Fibroblast of the conjunctiva (primary cell): ENCODE data around the gene EGFR.
"Not testable (repeated sequence)": the region's sequence is repeated elsewhere in the genome, so short reads cannot be mapped to it uniquely, and the experiment has no call there.

Experiments used
- DNase-seq: peaks from one replicate; pipeline ENCODE4 v3.0.0-alpha.2; 2010; ENCODE audit warnings: low read depth

The EGFR gene

DNA sequence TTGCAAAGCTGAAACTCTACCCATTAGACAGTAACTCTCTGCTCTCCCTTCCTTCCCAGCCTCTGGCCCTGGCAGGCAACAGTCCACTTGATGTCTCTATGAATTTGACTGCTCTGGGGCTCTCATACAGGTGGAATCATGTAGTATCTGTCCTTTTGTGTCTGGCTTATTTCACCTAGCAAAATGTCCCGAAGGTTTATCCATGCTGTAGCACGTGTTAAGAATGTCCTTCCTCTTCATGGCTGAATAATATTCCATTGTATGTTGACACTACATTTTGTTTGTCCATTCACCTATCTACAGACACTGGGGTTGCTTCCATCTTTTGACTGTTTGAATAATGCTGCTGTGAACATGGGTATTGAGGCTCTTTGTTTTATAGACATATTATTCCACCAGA is 128.9 kb downstream of the EGFR start:
- no peak for DNase-seq

DNA sequence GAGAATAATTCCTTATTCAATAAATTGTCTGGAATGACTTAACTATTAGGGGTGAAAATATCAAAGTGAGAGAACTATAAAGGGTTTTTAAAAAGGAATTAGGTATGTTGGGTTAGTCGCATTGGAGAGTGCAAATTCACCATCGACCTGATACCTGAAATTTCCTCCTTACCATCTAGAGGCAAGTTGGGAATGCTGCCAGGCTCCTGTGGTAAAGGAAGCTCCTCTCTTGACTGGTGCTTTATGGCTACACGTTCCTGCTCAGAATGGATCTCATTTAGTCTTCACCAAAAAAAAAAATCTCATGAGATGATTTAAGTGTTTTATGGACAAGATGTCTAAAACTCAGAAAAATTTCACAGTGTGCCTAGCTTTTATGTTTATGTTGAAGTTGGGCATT is 129.8 kb downstream of the EGFR start:
- no peak for DNase-seq

DNA sequence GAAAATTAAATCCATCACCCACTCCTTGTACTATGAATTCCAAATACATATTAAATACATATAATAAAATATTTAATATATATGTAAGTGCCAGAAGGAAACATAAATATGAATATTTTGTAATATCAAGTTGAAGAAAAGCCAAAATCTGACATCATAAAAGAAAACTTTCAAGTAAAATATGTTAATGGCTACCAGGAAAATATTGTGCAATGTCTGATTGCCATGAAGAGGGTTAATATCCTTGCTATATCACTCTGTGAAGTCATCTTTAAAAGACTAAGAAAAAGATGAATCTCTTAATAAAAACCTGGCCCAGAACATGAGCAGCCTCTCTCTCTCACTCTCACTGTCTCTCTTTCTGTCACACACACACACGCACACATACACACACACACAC is 130.2 kb downstream of the EGFR start:
- DNase-seq = no peak

DNA sequence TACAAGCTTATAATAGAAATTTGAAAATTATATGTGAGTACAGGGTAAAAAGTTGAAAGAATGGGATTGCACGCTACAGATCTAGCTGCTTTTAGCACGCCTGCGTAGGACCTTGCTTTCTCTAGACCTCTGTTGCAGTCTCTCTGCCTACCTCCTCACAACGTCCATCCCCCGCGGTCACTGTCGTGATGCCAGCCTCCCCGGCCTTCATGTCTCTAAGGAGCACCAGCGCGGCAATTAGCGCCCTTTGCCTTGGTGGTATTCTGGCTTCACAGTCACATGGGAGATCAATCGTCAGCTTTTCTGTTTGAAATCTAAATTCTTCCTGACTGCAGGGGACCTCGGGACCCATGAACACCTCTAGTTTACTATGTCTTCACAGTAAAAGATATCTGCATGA is 131.3 kb downstream of the EGFR start:
- DNase-seq = no peak

DNA sequence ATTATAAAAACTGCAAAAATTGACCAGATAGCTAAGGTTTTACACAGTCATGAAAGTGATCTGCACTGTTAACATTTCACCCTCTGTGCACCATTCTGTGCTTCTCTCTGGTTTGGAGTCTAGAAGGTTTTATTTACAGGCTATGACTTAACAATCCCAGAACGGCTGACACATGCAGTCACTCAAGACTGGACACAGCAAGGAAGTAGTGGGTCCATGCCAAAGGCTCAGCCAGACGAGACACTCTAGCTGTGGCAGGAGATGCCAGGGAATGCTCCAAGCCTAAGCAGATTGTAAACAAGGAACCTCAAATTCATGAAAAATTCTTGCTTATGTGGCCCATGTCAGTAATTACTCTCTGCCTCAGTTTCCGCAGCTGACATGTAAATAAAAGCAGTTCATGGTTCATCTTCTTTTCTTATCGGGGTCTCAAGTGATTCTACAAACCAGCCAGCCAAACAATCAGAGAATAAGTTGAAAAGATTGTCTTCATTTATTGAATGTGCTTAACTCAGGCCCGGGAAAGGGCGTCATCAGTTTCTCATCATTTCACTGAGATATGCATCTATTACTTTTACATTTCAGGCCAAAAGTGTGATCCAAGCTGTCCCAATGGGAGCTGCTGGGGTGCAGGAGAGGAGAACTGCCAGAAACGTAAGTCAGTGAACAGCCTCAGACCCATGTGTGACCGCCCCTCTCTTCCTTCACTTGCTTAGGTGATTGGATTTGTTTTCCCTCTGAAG is 132.1 kb downstream of the EGFR start:
- no peak for DNase-seq

DNA sequence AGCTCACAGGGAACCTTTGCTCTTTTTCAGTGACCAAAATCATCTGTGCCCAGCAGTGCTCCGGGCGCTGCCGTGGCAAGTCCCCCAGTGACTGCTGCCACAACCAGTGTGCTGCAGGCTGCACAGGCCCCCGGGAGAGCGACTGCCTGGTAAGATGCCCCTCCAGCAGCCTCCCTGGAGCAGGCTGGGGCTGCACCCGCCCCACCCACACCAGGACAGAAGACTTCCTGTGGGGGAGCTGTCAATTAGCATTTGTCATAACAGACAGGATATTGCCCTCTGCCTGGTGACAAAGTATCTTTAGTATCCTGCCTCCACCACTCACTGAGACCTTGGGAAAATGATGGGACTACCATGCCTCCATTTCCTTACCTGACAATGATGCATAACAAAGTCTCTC is 133.7 kb downstream of the EGFR start:
- DNase-seq = no peak

DNA sequence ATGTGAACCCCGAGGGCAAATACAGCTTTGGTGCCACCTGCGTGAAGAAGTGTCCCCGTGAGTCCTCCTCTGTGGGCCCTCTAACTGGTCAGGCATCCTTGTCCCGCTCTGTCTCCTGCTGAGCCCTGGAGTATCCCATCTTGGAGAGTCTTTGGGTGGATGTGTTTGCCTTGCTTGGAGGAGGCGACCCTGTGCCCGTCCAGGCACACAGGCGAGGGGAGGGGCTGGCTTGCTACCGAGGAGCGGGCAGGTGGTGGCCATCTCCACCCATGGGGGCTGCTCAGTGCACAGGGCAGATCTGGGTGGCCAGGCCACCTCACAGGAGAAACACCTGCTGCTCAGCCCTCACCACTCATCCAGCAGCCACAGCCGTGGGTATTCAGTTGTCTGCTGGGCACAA is 135.3 kb downstream of the EGFR start:
- DNase-seq = no peak

DNA sequence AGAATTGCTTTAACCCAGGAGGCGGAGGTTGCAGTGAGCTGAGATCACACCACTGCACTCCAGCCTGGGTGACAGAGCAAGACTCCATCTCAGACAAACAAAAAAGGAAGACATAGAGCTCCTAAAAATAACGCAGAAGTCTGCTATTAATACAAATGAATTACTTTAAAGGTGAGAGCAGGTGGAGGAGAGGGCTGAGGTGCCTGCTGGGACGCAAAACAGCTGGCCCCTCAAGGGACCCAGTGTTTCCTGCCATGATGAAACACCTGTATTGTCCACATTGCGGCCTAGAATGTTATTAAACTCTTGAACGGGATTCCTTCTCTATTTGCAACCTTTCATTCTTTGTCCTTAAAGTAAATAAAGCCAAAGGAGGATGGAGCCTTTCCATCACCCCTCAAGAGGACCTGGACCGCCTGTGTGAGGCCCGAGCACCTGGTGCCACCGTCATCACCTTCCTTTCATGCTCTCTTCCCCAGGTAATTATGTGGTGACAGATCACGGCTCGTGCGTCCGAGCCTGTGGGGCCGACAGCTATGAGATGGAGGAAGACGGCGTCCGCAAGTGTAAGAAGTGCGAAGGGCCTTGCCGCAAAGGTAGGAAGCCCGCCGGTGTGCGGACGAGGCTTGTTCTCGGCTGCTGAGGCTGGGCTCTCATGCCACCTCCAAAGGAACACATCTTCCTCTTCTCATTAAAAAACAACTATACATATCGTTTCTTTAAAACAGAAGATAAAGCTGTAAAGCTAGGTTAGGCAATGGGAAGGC is 136.7 kb downstream of the EGFR start:
- DNase-seq = no peak

DNA sequence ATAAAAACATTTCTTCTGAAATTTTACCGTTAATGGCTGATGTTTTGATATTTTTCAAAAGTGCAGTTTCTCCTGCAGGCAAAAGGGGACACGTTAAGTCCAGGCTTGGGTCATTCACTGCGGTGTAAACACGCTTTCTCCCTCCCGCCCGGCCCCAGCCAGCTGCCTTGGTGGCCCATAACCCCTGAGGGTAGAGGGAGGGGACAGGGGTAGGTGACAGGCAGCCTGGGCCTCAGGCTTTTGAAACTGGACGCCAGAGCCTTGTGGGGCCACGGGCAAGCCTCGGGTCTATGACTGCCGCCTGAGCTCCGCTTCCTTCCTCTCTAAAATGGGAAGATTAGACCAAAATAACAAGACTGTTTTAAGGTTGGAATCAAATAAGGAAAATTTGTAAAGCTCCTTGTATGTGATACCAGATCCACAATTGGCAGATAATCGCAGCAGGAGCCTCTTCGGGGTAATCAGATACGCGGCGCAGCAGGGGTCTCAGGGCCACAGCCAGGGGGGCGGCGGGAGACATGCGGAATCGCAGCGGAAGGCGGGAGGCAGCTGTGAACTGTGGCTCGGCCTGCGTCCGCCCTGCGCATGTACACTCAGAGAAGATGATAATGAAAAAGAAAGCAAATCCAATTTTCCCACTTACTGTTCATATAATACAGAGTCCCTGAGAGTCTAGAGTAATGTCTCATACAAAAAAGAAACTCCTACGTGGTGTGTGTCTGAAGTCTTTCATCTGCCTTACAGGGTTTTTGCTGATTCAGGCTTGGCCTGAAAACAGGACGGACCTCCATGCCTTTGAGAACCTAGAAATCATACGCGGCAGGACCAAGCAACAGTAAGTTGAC is 138.3 kb downstream of the EGFR start:
- no peak for DNase-seq

DNA sequence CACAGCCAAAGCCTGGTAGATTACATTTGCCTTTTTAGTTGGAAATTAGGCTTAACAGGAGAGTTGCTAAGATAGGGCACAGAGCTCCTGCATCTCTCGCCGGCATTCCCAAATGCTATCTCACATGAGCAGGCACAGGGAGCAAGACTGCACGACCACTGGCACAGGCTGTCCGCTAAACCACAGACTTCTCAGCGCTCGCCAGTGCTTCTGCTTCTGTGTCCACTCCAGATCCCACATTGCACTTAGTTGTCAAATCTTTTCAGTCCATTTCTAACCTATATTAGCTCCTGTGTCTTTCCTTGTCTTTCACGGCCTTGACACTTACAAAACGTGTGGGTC is 138.9 kb downstream of the EGFR start:
- no peak for DNase-seq

DNA sequence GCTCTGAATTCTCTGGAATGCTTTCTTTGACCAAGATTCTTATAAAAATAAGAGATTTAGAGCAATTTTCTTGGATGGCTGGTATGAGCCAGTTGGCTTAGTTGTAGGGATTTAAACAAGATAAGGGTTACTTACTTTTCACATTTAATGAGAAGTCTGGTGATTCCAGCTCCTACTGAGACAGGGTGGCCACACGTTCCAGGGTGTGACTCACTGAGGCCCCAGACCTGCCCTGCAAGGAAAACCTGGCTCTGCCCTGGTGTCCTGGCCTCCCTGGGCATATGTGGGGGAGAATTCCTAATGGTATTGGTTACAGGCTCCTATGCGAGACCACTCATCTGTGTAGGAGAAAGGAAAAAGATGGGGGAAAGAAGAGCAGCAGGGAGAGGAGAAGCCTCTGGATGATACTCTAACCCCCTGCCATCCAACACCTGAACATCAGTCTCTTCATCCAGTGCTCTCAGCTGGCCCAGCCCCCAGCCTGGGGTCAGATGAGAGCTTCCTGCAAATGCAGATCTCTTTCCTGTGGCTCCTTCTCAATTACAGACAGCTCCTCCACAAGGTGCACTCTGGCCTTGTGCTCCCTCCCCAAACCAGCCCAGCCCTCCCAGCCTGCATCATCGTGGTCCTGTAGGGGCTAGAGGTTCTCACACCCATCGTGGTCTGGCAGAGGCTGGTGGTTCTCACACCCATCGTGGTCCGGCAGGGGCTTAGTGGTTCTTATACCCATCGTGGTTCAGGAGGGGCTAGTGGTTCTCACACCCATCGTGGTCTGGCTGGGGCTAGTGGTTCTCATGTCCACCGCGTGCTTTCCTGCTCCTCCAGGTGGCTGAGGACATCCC is 139.9 kb downstream of the EGFR start:
- no peak for DNase-seq

DNA sequence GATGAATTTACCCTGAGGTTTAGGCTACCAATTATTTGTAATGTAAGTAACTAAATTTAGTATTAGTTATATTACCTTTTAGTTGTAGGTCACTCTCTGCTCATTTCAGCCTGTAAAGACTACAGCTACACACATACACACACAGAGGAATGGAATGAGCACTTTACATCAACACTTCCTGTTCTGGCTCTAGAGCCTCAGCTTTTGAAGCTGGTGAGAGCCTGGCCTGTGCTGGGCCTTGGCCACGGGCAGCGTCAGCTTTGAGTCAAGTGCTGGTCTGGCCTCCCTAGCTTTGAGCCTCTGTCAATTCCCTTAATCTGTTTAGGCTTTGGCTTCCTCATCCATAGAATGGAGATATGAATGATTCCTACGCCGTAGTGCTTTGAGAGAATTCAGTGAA is 141.7 kb downstream of the EGFR start:
- DNase-seq = no peak

DNA sequence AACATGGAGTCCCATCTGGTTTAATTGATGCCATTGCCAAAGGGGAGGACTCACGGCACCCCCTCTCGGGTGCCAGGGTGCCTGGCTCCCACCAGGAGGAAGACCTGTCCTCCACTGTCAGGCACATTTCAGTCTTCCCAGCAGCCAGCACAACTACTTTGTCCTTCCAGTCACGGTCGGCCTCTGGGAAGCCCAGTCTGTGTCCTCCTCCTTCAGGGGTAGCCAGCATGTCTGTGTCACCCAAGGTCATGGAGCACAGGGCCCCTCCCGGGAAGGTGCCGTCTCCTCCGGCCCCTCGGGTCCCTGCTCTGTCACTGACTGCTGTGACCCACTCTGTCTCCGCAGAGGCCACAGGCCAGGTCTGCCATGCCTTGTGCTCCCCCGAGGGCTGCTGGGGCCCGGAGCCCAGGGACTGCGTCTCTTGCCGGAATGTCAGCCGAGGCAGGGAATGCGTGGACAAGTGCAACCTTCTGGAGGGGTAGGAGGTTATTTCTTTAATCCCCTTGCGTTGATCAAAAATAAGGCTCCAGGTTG is 142.4 kb downstream of the EGFR start:
- no peak for DNase-seq

DNA sequence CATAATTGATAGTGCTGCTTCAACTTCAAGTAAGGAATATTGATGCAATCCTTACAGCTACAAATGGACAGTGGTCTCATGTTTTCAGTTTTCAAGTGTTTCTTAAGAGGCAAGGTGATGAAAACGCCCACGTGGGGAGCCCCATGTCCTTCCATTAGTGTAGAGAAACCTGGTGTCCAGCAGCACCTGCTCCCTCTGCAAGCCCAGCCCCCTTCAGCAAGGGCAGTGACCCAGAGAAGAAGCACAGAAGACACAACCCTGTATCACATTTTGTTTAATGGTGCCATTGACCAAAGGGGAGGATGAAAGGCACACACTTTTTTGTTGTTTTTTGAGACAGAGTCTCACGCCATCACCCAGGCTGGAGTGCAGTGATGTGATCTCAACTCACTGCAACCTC is 143.7 kb downstream of the EGFR start:
- no peak for DNase-seq

DNA sequence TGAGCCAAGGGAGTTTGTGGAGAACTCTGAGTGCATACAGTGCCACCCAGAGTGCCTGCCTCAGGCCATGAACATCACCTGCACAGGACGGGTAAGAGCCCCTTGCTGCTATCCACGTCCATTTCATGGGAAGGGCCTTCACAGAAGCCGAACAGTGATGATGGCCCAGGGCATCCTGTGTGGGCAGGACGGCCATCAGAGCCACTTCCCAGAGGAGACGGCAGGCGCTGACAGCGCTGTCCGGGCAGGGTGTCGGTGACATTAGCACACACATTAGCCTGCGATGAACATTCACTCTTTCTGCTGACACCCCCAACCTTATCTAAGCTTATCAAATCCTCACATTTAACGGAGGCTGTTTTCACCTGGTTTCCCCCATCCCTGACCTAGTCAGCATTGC is 144.9 kb downstream of the EGFR start:
- DNase-seq = no peak

DNA sequence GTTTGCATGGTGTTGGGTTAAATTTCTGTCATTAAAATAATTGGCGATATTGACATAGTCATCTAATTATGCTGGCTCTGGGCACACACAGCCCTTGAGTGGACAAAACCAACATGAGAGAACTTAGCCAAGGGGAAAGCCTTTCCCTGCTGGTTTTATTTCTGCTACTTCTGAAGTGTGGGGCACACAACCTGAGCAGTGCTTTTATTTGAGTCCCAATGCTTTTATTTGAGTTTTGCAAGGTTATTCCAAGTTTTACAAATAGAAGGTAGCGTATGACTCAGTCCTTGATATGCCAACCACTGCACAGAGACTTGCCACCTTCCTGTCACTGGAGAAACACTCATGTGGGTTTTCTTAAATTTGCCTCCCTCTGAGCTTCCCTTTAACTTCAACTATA is 145.7 kb downstream of the EGFR start:
- no peak for DNase-seq

DNA sequence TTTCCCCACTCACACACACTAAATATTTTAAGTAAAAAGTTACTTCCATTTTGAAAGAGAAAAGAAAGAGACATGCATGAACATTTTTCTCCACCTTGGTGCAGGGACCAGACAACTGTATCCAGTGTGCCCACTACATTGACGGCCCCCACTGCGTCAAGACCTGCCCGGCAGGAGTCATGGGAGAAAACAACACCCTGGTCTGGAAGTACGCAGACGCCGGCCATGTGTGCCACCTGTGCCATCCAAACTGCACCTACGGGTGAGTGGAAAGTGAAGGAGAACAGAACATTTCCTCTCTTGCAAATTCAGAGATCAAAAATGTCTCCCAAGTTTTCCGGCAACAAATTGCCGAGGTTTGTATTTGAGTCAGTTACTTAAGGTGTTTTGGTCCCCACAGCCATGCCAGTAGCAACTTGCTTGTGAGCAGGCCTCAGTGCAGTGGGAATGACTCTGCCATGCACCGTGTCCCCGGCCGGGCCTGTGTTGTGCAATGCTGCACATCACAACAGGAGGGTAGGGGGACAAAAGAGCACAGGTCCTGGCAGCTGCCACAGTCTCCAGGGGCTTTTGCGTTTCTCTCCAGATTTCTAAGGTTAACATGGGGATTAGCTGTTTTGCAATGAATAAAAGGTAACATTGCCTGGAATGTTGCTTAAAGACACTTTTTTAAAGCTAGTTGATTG is 146.5 kb downstream of the EGFR start:
- no peak for DNase-seq

DNA sequence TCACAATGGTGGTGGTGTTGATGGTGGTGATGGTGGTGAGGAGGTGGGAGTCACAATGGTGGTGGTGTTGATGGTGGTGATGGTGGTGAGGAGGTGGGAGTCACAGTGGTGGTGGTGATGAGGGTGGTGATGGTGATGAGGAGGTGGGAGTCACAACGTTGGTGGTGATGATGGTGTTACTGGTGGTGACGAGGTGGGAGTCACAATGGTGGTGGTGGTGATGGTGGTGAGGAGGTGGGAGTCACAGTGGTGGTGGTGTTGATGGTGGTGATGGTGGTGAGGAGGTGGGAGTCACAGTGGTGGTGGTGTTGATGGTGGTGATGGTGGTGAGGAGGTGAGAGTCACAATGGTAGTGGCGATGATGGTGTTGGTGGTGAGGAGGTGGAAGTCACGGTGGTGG is 148.5 kb downstream of the EGFR start:
- DNase-seq = not testable (repeated sequence)

DNA sequence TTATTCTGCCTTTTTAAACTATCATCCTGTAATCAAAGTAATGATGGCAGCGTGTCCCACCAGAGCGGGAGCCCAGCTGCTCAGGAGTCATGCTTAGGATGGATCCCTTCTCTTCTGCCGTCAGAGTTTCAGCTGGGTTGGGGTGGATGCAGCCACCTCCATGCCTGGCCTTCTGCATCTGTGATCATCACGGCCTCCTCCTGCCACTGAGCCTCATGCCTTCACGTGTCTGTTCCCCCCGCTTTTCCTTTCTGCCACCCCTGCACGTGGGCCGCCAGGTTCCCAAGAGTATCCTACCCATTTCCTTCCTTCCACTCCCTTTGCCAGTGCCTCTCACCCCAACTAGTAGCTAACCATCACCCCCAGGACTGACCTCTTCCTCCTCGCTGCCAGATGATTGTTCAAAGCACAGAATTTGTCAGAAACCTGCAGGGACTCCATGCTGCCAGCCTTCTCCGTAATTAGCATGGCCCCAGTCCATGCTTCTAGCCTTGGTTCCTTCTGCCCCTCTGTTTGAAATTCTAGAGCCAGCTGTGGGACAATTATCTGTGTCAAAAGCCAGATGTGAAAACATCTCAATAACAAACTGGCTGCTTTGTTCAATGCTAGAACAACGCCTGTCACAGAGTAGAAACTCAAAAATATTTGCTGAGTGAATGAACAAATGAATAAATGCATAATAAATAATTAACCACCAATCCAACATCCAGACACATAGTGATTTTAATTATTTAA is 151.7 kb downstream of the EGFR start:
- no peak for DNase-seq

DNA sequence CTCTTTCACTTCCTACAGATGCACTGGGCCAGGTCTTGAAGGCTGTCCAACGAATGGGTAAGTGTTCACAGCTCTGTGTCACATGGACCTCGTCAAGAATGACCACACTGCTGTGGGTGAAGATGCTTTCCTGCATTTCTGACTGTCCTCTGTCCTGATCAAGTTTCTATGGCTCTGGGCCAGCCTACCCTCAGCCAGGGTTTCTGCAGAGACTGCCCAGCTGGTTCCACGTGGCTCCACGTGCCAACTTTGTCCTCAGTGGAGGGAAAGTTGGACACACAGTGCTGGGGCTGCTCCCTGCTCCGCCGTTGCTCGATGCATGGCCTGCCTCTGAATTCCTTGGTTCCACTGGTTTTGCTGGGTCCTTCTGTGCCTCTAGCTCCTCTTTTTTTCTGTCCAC is 152.3 kb downstream of the EGFR start:
- DNase-seq = no peak

DNA sequence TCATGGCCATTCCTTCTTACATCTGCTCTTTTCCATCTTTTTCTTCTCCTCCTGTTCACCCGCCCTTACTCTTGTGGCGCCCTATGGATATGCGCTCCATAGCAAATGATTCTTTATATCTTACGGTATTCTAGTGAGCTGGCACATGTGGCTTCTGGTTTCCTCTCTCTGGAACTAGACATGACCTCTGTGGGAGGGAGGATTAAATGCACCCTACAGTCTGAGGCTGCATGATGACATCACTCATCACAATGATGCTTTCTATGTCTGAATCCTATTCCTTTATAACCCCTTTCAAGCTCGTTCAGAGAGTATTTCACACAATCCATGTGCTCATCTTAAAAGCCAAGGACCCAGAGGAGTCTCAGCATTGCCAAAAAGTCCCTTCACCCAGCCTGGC is 153.3 kb downstream of the EGFR start:
- no peak for DNase-seq
